Cardiac fibroblast (primary cell): Measurements from ENCODE around the gene ZNF791.
"Not testable (repeated sequence)": the region's sequence is repeated elsewhere in the genome, so short reads cannot be mapped to it uniquely, and the experiment has no call there.

Experiments
- DNase-seq, 2 donors: peaks; one replicate each; pipeline versions ENCODE4 v3.0.0 to v3.0.0-alpha.2; 2010; ENCODE audit warnings: low read depth in 2 of 2
- H3K4me3 ChIP-seq, 2 donors: replicated peaks in 1 of 2; 1 replicate in 1 of 2; 2 replicates in 1 of 2; pipeline ENCODE4 v1.5.1; 2011; ENCODE audit warnings: low read depth in 2 of 2, low read length in 2 of 2, mild to moderate bottlenecking in 2 of 2, moderate library complexity in 1 of 2
- CTCF ChIP-seq: IDR thresholded peaks from one replicate; pipeline ENCODE4 v1.5.1; 2011; ENCODE audit warnings: low read depth, mild to moderate bottlenecking, low read length, inconsistent platforms

The ZNF791 gene

GRCh38 chr19:12629215-12629614 lies 18.5 kb downstream of the ZNF791 start:
- no peak overlapping the region for H3K4me3 ChIP-seq
- DNase-seq: no peak
- TF ChIP-seq CTCF: no peak

GRCh38 chr19:12636631-12637030 lies 25.9 kb downstream of the ZNF791 start:
- H3K4me3 ChIP-seq: no peak overlapping the region
- no peak for DNase-seq
- TF ChIP-seq CTCF: no peak

DNA sequence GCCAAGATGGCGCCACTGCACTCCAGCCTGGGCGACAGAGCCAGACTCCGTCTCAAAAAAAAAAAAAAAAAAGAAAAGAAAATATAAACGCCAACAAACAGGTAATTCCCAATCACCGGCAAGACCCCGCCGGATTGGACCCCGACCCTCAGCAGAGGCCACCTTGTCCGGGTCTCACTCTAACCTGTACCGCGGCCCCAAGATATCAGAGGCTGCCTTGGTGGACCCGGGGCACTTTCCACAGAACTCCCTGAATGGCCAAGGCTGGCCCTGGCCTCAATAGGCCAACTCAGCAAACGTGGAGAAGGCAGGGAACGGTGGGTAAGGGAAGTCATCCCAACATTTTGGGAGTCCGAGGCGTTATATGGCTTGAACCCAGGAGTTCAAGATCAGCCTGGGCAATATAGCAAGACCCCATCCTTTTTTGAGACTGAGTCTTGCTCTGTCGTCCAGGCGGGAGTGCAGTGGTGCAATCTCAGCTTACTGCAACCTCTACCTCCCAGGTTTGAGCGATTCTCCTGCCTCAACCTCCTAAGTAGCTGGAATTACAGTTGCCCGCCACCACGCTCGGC lies 28.0 kb downstream of the ZNF791 start:
- no peak overlapping the region for H3K4me3 ChIP-seq
- no peak for TF ChIP-seq CTCF
- DNase-seq: no peak

DNA sequence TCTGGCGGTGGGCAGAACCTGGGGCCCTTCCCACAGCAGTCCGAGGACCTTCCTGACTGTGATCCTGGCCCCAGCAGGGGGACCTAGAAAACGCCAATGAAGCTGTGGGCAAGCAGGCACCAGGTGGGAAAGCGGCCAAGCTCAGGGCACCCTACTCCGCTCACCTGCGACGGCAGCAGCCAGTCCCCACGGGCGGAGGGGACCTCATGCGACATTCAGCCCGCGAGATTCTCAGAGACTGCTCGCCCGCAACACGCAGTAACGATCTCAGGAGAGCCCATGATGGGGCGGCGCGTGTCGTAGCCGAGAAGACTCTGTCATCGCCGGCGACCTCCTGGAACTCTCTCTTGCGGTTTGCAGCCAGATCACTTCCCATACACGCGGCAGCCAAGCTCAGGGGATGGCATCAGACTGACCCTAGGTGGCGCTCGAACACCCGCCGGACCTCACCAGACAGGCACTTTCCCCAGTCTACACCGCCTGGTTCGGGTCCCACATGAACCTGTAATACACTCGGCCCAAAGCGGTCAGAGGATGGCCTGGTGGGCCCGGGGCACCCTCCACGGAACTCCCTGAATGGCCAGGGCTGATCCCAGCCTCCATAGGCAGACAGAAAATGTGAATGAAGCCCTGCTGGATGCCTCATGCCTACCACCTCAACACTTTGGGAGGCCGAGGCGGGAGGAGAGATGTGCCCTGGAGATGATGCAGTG lies 29.3 kb downstream of the ZNF791 start:
- DNase-seq: peak; percentile 77 to 85
- TF ChIP-seq CTCF: peak; percentile 84
- H3K4me3 ChIP-seq: peak overlapping the region; percentile 2 to 3

GRCh38 chr19:12641456-12641855 lies 30.7 kb downstream of the ZNF791 start:
- no peak for TF ChIP-seq CTCF
- DNase-seq: no peak
- H3K4me3 ChIP-seq: no peak overlapping the region

DNA sequence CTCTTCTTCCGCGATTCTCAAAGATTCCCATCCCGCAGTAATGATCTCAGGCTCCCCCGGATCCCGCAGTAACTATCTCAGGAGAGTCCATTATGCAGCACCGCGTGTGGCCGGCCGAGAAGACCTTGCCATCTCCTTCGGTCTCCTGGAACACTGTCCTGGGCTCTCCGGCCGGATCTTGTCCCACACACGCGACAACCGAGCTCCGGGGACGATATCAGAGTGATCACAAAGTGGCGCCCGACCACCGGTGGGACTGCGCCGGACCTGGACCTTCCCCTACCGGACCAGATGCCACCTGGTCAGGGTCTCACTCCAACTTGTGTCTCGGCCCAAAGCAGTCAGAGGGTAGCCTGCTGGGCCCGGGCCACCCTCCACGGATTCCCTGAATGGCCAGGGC lies 31.8 kb downstream of the ZNF791 start:
- no peak for TF ChIP-seq CTCF
- no peak for DNase-seq
- H3K4me3 ChIP-seq: no peak overlapping the region

DNA sequence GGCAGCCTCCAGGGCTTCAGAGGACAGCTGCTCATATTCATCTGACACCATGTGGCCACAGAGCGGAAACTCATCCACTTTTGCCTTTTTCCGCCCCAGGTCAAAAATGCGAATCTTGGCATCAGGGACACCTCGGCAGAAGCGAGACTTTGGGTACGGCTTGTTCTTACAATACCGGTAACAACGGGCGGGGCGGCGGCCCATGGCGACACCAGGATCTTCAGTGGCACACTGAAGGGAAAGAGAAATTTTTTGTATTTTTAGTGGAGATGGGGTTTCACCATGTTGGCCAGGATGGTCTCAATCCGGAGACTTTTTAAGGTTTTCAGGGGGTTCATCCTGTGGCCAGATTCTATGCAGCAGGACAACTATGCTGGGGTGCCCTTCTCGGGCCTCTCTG lies 33.0 kb downstream of the ZNF791 start:
- DNase-seq, H3K4me3 ChIP-seq: not testable (repeated sequence)
